HFF-Myc (cell line): ENCODE measurements around the gene FAM8A1.

Experiments
- DNase-seq: peaks from one replicate; pipeline ENCODE4 v3.0.0-alpha.2; 2011; ENCODE audit warnings: low read depth; ENCODE audit errors: extremely low read depth
- H3K4me3 ChIP-seq: replicated peaks from 2 replicates; pipeline ENCODE4 v1.5.1; 2011; ENCODE audit warnings: low read depth, mild to moderate bottlenecking, control low read depth, low read length
- TF ChIP-seq, protein P1 (sequence below): IDR thresholded peaks from 2 replicates; pipeline ENCODE4 v1.5.1; 2012; ENCODE audit warnings: mild to moderate bottlenecking, low read depth, low read length, control low read depth; ENCODE audit errors: missing control alignments

The FAM8A1 gene

DNA sequence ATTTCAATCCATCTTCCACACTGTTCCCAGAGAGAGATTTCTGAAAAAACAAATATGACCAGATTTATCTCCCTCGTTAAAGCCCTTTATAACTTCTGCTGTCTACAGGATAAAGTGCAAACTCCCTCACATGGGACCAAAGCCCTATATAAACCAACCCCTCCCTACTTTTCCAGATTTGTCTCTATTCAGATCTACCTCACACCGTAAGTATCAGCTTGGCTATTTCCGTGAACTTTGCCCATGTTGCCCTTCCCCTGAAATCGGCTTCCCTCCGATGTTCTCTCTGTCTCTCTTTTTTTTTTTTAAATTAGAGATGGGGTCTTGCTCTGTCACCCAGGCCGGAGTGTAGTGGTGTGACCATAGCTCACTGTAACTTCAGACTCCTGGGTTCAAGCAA, 12.1 kb upstream of the FAM8A1 start:
- no peak for DNase-seq
- TF ChIP-seq, protein P1, sequence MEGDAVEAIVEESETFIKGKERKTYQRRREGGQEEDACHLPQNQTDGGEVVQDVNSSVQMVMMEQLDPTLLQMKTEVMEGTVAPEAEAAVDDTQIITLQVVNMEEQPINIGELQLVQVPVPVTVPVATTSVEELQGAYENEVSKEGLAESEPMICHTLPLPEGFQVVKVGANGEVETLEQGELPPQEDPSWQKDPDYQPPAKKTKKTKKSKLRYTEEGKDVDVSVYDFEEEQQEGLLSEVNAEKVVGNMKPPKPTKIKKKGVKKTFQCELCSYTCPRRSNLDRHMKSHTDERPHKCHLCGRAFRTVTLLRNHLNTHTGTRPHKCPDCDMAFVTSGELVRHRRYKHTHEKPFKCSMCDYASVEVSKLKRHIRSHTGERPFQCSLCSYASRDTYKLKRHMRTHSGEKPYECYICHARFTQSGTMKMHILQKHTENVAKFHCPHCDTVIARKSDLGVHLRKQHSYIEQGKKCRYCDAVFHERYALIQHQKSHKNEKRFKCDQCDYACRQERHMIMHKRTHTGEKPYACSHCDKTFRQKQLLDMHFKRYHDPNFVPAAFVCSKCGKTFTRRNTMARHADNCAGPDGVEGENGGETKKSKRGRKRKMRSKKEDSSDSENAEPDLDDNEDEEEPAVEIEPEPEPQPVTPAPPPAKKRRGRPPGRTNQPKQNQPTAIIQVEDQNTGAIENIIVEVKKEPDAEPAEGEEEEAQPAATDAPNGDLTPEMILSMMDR = no peak
- H3K4me3 ChIP-seq = no peak overlapping the region

DNA sequence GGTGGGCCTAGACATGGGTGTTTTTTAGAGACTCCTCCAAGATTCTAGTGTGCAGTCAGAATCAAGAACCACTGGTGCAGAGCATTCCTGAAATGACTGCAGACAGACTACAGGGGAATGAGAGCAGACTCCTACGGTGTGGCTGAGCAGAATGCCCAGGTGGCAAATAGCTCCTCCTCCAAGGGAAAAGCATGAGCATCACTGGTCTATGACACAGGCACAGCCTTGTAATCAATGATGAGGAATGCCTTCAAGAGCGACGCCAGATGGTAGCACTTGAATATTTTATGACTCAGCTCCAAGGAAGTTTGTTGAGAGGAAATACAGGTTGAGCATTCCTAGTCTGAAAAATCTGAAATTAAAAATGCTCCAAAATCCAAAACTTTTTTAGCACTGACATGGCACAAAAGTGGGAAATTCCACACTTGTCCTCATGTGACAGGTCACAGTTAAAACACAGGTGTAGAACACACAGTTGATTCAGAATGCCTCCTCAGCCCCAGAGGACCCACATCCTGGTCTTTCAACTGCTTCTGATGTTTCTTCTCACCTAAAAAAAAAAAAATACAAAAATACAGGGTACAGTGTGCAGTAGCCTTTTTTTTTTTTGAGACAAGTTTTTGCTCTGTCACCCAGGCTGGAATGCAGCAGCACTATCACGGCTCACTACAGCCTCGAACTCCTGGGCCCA, 10.6 kb upstream of the FAM8A1 start:
- DNase-seq = peak; percentile 78
- TF ChIP-seq, protein P1 = no peak

DNA sequence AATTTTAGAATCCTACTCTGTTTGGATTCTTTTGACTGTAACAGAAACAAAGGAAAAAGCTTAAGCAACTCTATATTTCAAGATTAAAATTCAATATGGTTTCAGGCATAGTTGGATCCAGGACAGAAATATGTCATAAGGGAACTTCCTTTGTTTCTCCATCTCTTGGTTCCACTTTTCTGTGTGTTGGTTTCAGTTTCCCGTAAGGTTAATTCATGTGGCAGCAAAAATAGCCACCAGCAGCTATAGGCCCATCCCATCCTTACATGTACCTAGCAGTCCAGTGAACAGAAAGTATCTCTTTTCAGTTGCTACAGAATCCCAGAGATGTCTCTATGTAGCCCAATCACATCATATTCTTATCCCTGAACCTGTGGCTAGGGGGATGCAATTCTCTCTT, 8.8 kb upstream of the FAM8A1 start:
- H3K4me3 ChIP-seq = no peak overlapping the region
- TF ChIP-seq, protein P1 = no peak
- no peak for DNase-seq

More for the DNA sequence above, 10.6 kb upstream of the FAM8A1 start:
- H3K4me3 ChIP-seq = no peak overlapping the region

DNA sequence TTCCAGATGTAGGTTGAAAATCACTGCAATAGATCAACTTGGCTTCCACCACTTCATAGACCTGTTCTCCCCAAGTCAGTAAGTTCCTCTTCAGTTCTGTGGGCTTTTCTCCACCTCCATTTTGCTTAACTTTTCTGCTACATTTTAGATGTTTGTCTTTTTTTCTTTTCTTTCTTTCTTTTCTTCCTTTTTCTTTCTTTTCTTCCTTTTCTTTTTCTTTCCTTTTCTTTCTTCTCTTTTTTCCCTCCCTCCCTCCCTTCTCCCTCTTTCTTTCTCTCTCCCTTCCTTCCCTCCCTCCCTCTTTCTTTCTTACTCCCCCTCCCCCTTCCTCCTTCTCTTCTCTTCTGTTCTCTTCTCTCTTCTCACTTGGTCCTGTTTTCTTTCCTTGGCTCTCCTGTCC, 6.9 kb upstream of the FAM8A1 start:
- TF ChIP-seq, protein P1 = no peak
- no peak overlapping the region for H3K4me3 ChIP-seq
- DNase-seq = no peak

DNA sequence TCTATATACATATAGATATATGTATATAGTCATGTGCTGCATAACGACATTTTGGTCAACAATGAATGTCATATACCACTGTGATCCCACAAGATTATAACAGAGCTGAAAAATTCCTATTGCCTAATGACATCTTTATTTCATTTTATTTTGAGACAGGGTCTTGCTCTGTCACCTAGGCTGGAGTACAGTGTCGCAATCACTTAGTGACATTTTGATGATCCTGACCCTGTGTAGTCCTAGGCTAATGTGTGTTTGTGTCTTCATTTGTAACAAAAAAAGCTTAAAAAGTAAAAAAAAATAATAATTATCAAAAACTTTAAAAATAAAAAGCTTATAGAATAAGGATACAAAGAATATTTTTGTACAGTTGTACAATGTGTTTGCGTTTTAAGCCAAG, 4.0 kb upstream of the FAM8A1 start:
- no peak for DNase-seq
- H3K4me3 ChIP-seq = no peak overlapping the region
- TF ChIP-seq, protein P1 = no peak

DNA sequence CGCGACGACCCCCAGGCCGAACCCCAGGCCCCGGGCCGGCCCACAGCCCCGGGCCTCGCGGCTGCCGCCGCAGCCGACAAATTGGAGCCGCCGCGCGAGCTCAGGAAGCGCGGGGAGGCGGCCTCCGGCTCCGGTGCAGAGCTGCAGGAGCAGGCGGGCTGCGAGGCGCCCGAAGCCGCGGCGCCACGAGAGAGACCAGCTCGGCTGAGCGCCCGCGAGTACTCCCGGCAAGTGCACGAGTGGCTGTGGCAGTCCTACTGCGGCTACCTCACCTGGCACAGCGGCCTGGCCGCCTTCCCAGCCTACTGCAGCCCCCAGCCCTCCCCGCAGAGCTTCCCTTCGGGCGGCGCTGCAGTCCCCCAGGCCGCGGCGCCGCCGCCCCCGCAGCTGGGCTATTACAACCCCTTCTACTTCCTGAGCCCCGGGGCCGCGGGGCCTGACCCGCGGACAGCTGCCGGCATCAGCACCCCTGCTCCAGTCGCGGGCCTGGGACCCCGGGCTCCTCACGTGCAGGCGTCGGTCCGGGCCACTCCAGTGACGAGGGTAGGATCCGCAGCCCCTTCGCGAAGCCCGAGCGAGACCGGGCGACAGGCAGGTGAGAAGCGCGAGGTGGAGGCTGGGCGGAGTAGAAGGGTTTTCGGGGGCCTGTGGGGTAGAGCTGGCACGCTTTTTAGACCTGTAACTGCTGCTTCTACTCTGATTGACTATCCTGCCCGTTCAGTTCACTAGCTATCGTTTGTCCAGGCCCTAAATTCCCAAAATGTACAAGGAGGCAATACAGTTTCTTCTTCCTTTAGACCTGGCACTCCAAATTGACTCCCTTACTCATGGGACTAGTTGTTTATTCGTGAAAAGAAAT, 654 bp downstream of the FAM8A1 start:
- TF ChIP-seq, protein P1 = no peak
- no peak for DNase-seq
- peak overlapping the region; percentile 79 for H3K4me3 ChIP-seq
